Hematopoietic multipotent progenitor cell treated with erythropoietin and hydrocortisone succinate and interleukin-3 and kit ligand, for 4 days (in vitro differentiated cells): ENCODE measurements around the gene CRADD.
"Not testable (repeated sequence)": the region's sequence is repeated elsewhere in the genome, so short reads cannot be mapped to it uniquely, and the experiment has no call there.

ENCODE experiments used
- DNase-seq: peaks from one replicate; pipeline ENCODE4 v3.0.0-alpha.2; 2015

CRADD gene

GRCh38 chr12:93788853-93789252 lies 111.7 kb downstream of the CRADD start:
- DNase-seq, result no peak

DNA sequence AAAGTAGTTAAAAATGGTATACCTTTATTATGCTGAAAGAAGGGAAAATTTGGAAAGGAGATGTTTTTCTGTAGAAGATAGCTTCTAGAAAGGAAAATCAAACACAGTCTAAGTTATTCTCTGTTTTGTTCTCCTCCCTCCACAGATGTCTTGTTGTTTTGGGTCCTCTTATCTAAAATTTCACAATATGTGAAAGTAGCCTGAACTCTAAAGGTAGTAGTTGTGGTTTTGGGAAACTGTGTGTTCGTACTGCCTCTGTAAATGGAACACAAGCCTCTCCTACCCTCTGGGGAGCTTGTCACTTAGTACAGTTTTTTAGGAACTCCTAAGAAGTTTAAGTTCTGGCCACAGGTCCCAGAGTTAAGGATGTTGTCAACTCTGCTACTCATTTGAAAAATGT lies 112.6 kb downstream of the CRADD start:
- no peak for DNase-seq

DNA sequence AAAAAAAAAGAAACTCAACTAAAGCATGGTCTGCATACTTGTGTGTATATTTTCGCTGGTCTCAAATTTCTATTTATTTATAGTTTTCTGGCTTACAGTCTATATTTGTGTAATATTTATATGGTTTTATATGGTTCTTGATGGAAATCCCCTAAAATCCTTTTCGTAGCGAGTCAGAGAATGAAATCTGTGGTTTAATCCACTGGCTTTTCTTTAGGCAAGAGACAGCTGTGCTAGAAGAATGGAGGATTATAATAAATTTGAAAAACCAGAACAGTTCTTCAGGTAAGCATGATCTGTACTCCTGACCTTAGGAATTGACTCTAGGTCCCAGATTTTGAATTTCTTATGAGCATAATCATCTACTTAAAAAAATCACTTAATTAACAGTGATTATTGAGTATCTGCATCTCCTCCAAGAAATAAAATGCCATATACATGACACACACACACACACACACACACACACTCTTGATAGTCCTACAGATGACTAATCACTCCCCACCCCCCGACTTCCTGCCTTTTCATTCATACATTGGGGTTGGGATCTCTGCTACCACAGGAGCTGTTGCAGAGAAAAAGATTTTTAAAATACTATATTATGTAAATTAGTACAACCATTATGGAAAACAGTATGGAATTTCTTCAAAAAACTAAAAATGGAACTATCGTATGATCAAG lies 113.4 kb downstream of the CRADD start:
- DNase-seq, result peak; percentile 42

DNA sequence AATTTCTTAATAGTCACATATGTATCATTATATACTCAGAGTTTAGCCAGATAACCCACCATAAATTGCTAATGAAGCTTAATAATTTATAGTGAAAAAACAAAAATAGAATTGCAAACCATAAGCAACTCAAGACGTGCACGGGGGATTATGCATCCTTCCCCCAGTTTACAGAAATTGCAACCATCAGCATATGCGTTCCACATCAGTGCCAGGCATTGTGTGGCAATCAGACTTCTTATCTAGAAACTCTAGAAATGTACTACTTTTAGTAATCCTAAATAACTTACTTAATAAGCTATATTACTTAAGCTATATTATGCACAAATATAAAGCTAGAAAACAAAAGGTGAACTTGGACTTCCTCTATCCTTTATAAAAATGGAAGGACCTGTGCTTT lies 115.8 kb downstream of the CRADD start:
- no peak for DNase-seq

- no peak for DNase-seq
Observed at GRCh38 chr12:93793983-93794382, 116.8 kb downstream of the CRADD start.

- DNase-seq, result no peak
Observed at GRCh38 chr12:93794738-93795137, 117.6 kb downstream of the CRADD start.

DNA sequence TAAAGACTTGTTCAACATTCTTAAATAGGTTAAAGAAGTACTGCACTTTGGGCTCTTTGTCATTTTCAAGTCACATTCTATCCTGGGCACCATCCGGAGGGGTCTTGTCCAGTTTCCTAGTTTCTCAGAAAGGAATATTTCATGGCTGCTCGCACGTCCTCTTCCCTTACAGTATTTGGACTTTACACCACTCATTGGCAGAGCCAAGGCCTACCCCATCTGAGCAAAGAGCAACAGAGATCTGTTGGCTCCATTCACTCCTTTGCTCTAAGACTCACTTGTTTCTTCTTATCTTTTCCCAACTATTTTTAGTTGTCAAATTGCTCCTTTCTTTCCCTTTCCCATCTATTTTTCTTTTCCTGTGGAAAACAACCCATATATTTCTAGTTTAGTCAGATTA lies 118.2 kb downstream of the CRADD start:
- DNase-seq, result no peak

- no peak for DNase-seq
Observed at GRCh38 chr12:93796729-93797128, 119.6 kb downstream of the CRADD start.

GRCh38 chr12:93798279-93799151 lies 121.3 kb downstream of the CRADD start:
- DNase-seq, result no peak

GRCh38 chr12:93801666-93802065 lies 124.5 kb downstream of the CRADD start:
- DNase-seq, result not testable (repeated sequence)

DNA sequence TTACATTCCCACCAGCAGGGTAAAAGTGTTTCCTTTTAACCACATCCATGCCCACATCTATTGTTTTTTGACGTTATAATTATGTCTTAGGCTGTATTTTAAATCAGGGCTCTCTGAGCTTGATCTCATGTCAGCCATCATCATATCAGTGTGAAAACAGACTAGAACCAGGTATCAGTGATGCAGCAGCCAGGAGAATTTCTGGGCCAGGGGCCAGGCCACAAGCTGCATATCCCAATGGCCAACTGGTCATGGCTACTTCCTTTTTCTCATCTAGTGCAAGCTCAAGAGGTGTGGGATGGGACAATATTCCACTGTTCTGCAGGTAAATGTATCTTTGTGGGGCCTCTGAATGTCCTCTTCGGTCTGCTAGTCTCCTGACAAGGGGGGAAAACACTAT lies 125.1 kb downstream of the CRADD start:
- DNase-seq, result peak; percentile 56

DNA sequence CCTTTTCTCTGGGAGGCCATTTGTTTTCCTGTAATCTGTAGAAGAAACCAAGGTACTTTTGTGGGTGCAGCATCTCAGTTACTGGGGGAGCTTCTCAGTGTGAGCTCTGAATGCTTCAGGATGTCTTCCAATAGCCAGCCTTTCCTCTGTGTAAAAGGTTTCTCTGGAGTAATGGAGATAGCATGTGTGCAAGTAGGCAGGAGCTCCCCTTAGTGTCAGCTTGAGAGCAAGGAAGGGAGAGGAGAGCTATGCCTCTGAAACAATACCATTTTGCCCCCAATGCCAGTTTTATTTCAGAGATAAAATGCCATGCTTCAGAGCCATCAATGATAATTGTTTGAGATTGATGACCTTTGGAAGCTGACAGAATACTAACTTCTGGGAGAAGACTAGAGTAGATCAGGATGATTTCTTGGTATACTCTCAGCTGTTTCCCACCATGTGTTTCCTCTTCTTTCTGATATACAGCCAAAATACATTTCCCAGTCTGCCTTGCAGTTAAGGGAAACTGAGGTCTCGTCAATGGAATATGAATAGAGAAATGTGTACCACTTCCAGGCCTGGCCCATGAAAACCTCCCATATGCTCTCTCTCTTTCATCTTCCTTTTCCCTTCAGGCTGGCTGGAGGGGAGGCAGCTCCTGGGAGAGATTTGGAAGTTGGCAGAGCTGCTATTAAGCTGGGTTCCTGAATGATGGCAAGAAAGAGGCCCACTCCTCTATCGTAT lies 125.7 kb downstream of the CRADD start:
- peak; percentile 43 for DNase-seq

- peak; percentile 38 for DNase-seq
Observed at GRCh38 chr12:93803424-93803807, 126.2 kb downstream of the CRADD start.

DNA sequence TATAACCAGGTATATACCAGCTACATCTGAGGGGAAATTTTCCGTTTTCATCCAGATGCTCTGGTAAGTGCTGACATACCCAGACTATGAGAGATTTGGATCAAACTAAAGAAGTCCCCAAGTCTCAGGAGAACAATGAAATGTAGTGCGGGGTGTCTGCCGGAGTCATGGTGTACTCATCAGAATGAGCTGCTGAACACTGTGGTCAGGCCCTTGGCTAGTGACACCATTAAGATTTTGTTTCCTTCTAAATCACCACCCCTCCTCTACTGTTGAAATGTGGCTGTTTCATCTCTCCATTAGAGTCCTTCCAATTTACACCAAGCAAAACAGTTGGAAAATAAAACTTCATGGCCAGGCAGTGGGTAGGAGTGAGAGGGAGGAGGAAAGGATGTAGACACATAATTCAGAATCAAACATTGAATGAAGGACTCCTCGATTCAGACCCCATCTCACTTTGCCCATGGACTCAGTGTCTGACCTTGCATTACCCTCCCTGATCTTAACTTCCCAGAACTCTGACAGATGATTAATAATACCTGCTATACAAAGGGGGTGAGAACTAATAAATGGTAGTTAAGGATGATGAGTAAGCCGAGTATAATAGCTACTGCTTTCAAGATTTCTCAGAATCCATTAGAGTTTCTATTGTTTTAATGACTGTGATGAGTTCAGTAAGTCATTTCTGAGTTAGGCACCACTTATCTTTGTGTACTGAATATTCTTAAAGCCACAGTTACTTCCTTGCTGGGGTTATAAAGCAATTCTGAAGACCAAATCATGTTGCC lies 127.4 kb downstream of the CRADD start:
- no peak for DNase-seq

DNA sequence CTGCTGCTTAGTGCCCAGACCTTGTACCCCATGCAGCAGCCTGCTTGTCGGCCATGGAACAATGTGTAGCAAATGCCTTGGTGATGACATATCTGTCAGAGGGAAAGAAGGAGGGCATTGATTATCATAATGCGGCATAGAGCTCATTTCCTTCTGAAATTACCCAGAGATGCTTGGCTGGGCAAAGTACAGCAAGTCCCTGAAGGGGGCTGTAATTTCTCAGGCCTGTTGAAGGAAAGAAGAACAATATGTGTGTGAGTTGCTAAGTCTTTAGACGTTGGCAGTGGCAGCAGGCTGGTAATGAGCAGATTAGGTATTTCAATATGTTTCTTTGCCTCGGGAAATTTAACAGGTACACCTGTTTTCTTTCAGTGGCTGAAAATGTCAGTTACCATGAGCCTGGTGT lies 128.6 kb downstream of the CRADD start:
- DNase-seq, result no peak

DNA sequence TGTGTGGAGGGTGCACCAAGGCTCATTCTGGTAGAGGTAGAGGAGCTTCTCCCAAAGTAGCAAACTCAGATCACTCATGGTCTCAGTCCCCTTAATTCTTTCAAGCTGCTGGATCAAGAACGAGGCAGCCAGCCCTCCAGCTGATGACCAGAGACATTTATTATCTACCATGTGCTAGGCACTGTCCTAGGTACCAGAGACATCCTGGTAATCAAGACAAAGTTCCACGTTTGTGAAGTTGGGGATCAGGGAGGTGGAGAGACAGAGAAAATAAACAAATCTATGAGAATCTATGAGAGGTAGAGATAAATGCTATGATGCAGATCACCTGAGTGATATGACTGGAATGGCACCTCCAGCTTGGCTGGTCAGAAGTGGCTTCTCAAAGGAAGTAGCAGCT lies 130.2 kb downstream of the CRADD start:
- DNase-seq, result no peak

GRCh38 chr12:93808169-93808899 lies 131.2 kb downstream of the CRADD start:
- peak; percentile 28 for DNase-seq

DNA sequence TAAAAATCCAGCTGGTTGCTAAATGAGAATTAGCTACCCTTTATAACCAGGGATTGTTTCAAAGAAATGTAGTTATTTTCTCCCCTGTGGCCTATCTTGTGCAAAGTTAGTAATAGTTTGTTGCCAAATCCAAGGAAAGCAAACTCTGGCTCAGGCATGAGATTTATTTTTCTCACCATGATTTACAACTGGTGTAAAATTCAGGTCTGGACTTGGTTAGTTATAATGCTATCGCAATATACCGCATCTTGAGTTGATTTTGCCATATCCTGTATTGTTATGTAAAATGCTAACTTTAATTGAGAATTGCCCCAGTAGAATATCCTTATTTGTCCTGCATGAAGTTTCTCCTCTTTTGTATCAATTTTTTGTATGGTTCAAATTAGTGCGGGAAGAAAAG lies 135.5 kb downstream of the CRADD start:
- no peak for DNase-seq

DNA sequence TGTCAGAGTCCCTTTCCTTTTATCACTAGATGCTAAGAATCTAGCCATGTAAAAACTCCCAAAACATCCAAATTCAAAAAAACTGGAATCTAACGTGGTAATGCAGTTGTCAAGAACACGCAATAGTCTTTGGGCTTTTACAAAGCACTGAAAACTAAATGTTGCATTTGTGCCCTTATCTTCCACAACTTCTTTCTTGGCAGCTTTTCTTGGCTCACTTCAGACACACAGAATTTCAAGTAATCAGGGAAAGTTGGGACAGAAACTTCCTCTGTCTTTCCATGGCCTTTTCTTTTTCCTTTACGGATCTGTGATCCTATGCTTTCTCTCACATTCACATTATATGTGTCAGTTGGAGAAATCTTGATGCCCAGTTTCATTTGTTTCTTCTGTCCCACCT lies 136.0 kb downstream of the CRADD start:
- no peak for DNase-seq

DNA sequence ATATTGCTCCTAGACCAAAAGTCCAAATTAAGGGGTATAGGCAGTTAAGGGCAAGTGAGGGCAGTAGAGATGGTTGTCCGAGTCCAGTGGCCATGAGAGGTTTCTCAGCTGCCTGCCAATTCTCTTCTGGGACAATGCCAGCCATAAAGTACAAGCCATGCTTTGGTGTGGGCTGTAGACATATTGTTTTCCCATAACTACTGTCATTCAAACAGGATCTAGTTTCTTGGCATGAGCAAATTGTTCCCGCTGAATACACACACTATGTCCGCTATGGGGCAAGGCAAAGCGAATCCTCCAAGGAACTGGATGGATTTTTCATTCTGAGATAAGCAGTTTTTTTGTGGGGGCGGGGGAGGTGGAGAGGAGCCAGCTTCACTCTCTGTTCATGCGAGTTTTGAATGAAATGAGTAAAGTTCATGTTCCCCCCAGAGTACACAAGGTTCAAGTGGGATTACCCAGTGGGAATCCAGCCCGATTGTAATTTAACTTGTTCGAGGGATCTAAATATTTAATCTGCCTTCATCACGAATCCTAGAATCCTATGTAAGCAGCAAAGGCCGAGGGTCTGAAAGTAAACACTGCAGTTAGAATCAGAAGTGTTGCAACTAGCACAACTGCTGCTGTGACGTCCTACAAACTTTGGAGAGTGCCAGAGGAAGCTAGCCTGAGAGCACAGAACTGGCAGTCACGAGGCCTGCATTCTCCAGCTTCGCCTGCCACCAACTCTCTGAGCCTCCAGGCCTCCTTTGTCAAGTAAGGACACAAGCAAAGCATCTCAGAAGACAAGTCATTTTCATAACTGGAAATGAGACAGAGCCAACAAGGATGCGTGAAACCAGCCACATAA lies 137.0 kb downstream of the CRADD start:
- DNase-seq, result no peak

GRCh38 chr12:93818488-93819049 lies 141.4 kb downstream of the CRADD start:
- DNase-seq, result peak; percentile 70
